Dermis lymphatic vessel endothelial cell (primary cell): ENCODE measurements around the gene GALK2. TPM values are rescaled to one million over a fixed set of nuclear protein-coding genes. Genes with fewer than 3 reads are reported as not detected.

Experiments used
- total RNA-seq: library from RNA; depleted of rRNA; stranded (reverse); fragments of >200 nt; gene quantifications from 2 replicates; pipeline ENCODE4 v1.2.1, GENCODE V29; 2014

Gene GALK2
- total RNA-seq, result 51.7 and 55.4 TPM in 2 replicates

GRCh38 chr15:49169880-49170597, at the start of gene GALK2:
Gene GALK2 (plus strand): TSS chr15:49170247. CDS start chr15:49170323, 76 bp downstream.

GRCh38 chr15:49155110-49155833, 14.8 kb upstream of the GALK2 start, which contains the start of gene COPS2:
Gene COPS2 (minus strand): TSS chr15:49155599. CDS start chr15:49155578, 21 bp downstream.

Other genes with a start within 250 kb of the GALK2 start
- gene SHC4, start 206.3 kb upstream of the GALK2 start, total RNA-seq, result 0.11 and 0.34 TPM in 2 replicates
- gene SECISBP2L, start 123.8 kb upstream of the GALK2 start, total RNA-seq, result 22.8 and 37.6 TPM in 2 replicates
- 41.7 and 88.3 TPM in 2 replicates for gene COPS2, start 14.6 kb upstream of the GALK2 start, total RNA-seq